CD14-positive monocyte (primary cell): Measurements from ENCODE around the gene UBE2I. TPM values are rescaled to one million over a fixed set of nuclear protein-coding genes. Genes with fewer than 3 reads are reported as not detected.

Source experiments
- DNase-seq, 3 donors: peaks; one replicate each; pipeline ENCODE4 v3.0.0-alpha.2; 2011 to 2022
- H2AFZ ChIP-seq: 2 replicates; pipeline ENCODE4 v1.6.0; 2012; ENCODE audit warnings: mild to moderate bottlenecking, low read depth, low read length, inconsistent platforms; ENCODE audit not compliant: insufficient read depth, poor library complexity, severe bottlenecking
- H3K27ac ChIP-seq, 2 donors: 1 replicate in 1 of 2; 2 replicates in 1 of 2; pipeline ENCODE4 v1.5.1; 2012 to 2013; ENCODE audit warnings: low read length in 2 of 2, control low read depth in 1 of 2, inconsistent platforms in 1 of 2, low read depth in 1 of 2, mild to moderate bottlenecking in 1 of 2
- H3K27me3 ChIP-seq, 2 donors: one replicate each; pipeline versions ENCODE4 v1.6.0 to v1.6.1; 2011 to 2013; ENCODE audit warnings: low read length in 2 of 2; ENCODE audit not compliant: control insufficient read depth in 2 of 2, insufficient read depth in 2 of 2
- H3K36me3 ChIP-seq, 2 donors: replicated peaks in 1 of 2; 1 replicate in 1 of 2; 2 replicates in 1 of 2; pipeline versions ENCODE4 v1.5.1 to v1.6.1; 2012 to 2013; ENCODE audit warnings: low read length in 2 of 2, control low read depth in 1 of 2, inconsistent platforms in 1 of 2, mild to moderate bottlenecking in 1 of 2; ENCODE audit not compliant: insufficient read depth in 2 of 2, control insufficient read depth in 1 of 2
- H3K4me1 ChIP-seq, 2 donors: 1 replicate in 1 of 2; 2 replicates in 1 of 2; pipeline versions ENCODE4 v1.5.1 to v1.6.1; 2012 to 2013; ENCODE audit warnings: low read length in 2 of 2, control low read depth in 1 of 2, inconsistent platforms in 1 of 2, mild to moderate bottlenecking in 1 of 2, moderate library complexity in 1 of 2; ENCODE audit not compliant: insufficient read depth in 2 of 2, control insufficient read depth in 1 of 2
- H3K4me2 ChIP-seq: replicated peaks from 2 replicates; pipeline ENCODE3; 2012; ENCODE audit warnings: low read length, moderate library complexity, mild to moderate bottlenecking; ENCODE audit not compliant: poor library complexity, severe bottlenecking; ENCODE audit errors: extremely low read depth
- H3K4me3 ChIP-seq, 3 experiments: fragments of 200-600 bp in 1 of 3; sonication (generic) in 1 of 3; replicated peaks in 1 of 3; 1 replicate in 2 of 3; 2 replicates in 1 of 3; pipeline ENCODE4 v1.5.1; 2011 to 2013; ENCODE audit warnings: low read length in 3 of 3, mild to moderate bottlenecking in 3 of 3, control low read depth in 2 of 3, low read depth in 2 of 3, inconsistent platforms in 1 of 3, moderate library complexity in 1 of 3
- H3K79me2 ChIP-seq: 2 replicates; pipeline ENCODE4 v1.6.0; 2012; ENCODE audit warnings: mild to moderate bottlenecking, control low read depth, inconsistent platforms, low read length, moderate library complexity; ENCODE audit not compliant: insufficient read depth
- H3K9ac ChIP-seq: 2 replicates; pipeline ENCODE4 v1.6.0; 2017; ENCODE audit warnings: low read length, mild to moderate bottlenecking; ENCODE audit not compliant: insufficient read depth, poor library complexity, severe bottlenecking
- H3K9me3 ChIP-seq, 2 donors: replicated peaks in 1 of 2; 1 replicate in 1 of 2; 2 replicates in 1 of 2; pipeline versions ENCODE4 v1.5.1 to v1.6.1; 2012 to 2013; ENCODE audit warnings: low read length in 2 of 2, control low read depth in 1 of 2; ENCODE audit not compliant: control insufficient read depth in 1 of 2, insufficient read depth in 1 of 2
- H4K20me1 ChIP-seq: 2 replicates; pipeline ENCODE4 v1.6.0; 2012; ENCODE audit warnings: mild to moderate bottlenecking, low read length, control low read depth, moderate library complexity; ENCODE audit not compliant: insufficient read depth
- H3K27ac Mint-ChIP-seq, 7 donors: one replicate each; pipeline ENCODE4 v1.8.0; 2020; ENCODE audit warnings: mild to moderate bottlenecking in 7 of 7, mixed read lengths in 7 of 7, moderate library complexity in 6 of 7, inconsistent platforms in 2 of 7
- H3K27me3 Mint-ChIP-seq, 3 donors: one replicate each; pipeline ENCODE4 v1.8.0; 2021 to 2022; ENCODE audit warnings: low read depth in 3 of 3, mild to moderate bottlenecking in 3 of 3, mixed read lengths in 3 of 3, moderate library complexity in 3 of 3, inconsistent platforms in 1 of 3
- H3K36me3 Mint-ChIP-seq, 2 donors: one replicate each; pipeline ENCODE4 v1.8.0; 2020; ENCODE audit warnings: mixed read lengths in 2 of 2, inconsistent platforms in 1 of 2, mild to moderate bottlenecking in 1 of 2
- H3K4me1 Mint-ChIP-seq: one replicate; pipeline ENCODE4 v1.8.0; 2020; ENCODE audit warnings: mild to moderate bottlenecking, mixed read lengths
- H3K4me3 Mint-ChIP-seq, 2 donors: one replicate each; pipeline ENCODE4 v1.8.0; 2020; ENCODE audit warnings: mild to moderate bottlenecking in 2 of 2, mixed read lengths in 2 of 2, moderate library complexity in 1 of 2
- H3K9me3 Mint-ChIP-seq, 7 donors: one replicate each; pipeline ENCODE4 v1.8.0; 2020 to 2022; ENCODE audit warnings: mixed read lengths in 7 of 7, mild to moderate bottlenecking in 6 of 7, moderate library complexity in 6 of 7, inconsistent platforms in 2 of 7
- WGBS: methylation state at CpG from one replicate; pipeline ENCODE4 v1.1.5; 2013; ENCODE audit warnings: missing lambda C conversion rate; ENCODE audit not compliant: insufficient coverage; 5-methylcytosine and 5-hydroxymethylcytosine counted together
- intact Hi-C, 2 donors: fragments of 100-400 bp; cut with micrococcal nuclease; formaldehyde crosslinking; loops; one replicate each; pipeline versions ENCODE4 v1.15.0 to v1.15.1; 2023
- polyA plus RNA-seq, 3 donors: library from polyadenylated mRNA; depleted of rRNA in 1 of 3; unstranded in 2 of 3; stranded (reverse) in 1 of 3; fragments of 300-500 nt in 2 of 3; fragments of >200 nt in 1 of 3; fragmentation: Illumina TruSeq in 2 of 3; gene quantifications; 1 replicate in 2 of 3; 2 replicates in 1 of 3; pipeline ENCODE4 v1.2.3, GENCODE V29; 2012 to 2021
- TF ChIP-seq, protein P1 (sequence below): fragments of 200-600 bp; IDR thresholded peaks from one replicate; pipeline ENCODE4 v1.8.0; 2022; ENCODE audit warnings: antibody characterized with exemption, mild to moderate bottlenecking

UBE2I gene
- polyA plus RNA-seq, 3 donors, result 76.8 to 112 (median 88.8) TPM

DNA sequence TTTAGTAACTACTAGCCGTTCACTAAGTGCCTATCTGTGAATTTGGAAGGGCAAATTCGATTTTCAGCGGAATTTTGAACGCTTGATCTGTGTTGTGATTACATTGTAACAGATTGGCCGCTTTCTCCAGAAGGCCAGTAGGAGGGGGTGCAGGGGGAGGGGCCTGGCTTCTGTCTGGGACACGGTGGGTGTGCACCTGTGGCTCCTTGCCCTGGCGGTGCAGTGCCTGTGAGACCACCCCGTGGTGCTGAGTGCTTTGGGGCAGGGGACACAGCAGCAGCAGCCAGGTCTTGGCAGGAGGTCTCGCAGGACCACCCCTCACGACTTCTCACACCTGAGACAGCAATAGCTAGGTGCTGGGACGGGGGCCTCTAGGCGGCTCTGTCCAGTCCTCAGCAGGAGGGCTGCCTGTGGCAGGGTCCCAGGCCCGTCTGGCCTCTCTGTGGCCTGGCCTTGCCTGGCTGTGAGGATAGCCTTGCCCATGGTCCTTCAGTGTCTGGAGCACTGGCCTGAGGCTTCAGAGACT is 1.8 kb downstream of the UBE2I start:
- 36% methylated on average over 13 of the region's 13 CpGs for WGBS
- peaks cover 64% of the 10 kb centered on the region for H4K20me1 ChIP-seq
- no peak for DNase-seq
- no peaks in the 10 kb centered on the region for H3K27me3 ChIP-seq
- H3K27ac Mint-ChIP-seq, result peak overlapping the region in 5 of 7 donors; percentile 85 to 95 (median 92)
- intact Hi-C loops, result loop anchor here in 1 of 2 donors (5.0 kb wide), 1 partner anchor 36 kb away; no protein-coding TSS in a partner anchor
- H3K4me3 Mint-ChIP-seq, result peak overlapping the region; percentile 95 to 98
- peaks cover 31% of the 10 kb centered on the region for H3K4me1 Mint-ChIP-seq
- H3K4me1 ChIP-seq, result peaks cover 28 to 29% of the 10 kb centered on the region in 2 donors
- H3K4me3 ChIP-seq, result peak overlapping the region; percentile 79 to 94 (median 87)
- peak overlapping the region; percentile 44 to 81 for H3K27ac ChIP-seq
- peaks cover 64% of the 10 kb centered on the region for H3K79me2 ChIP-seq
- peaks cover 0 to 2% (median 0%) of the 10 kb centered on the region in 7 donors for H3K9me3 Mint-ChIP-seq
- no peaks in the 10 kb centered on the region for H3K9me3 ChIP-seq
- peaks cover 22 to 36% of the 10 kb centered on the region in 2 donors for H3K36me3 Mint-ChIP-seq
- TF ChIP-seq, protein P1, sequence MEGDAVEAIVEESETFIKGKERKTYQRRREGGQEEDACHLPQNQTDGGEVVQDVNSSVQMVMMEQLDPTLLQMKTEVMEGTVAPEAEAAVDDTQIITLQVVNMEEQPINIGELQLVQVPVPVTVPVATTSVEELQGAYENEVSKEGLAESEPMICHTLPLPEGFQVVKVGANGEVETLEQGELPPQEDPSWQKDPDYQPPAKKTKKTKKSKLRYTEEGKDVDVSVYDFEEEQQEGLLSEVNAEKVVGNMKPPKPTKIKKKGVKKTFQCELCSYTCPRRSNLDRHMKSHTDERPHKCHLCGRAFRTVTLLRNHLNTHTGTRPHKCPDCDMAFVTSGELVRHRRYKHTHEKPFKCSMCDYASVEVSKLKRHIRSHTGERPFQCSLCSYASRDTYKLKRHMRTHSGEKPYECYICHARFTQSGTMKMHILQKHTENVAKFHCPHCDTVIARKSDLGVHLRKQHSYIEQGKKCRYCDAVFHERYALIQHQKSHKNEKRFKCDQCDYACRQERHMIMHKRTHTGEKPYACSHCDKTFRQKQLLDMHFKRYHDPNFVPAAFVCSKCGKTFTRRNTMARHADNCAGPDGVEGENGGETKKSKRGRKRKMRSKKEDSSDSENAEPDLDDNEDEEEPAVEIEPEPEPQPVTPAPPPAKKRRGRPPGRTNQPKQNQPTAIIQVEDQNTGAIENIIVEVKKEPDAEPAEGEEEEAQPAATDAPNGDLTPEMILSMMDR, result no peak
- no peaks in the 10 kb centered on the region for H3K27me3 Mint-ChIP-seq
- no peak overlapping the region for H2AFZ ChIP-seq
- H3K36me3 ChIP-seq, result peaks cover 38 to 40% of the 10 kb centered on the region in 2 donors
- H3K9ac ChIP-seq, result peak overlapping the region; percentile 74
- H3K4me2 ChIP-seq, result peak overlapping the region; percentile 86

DNA sequence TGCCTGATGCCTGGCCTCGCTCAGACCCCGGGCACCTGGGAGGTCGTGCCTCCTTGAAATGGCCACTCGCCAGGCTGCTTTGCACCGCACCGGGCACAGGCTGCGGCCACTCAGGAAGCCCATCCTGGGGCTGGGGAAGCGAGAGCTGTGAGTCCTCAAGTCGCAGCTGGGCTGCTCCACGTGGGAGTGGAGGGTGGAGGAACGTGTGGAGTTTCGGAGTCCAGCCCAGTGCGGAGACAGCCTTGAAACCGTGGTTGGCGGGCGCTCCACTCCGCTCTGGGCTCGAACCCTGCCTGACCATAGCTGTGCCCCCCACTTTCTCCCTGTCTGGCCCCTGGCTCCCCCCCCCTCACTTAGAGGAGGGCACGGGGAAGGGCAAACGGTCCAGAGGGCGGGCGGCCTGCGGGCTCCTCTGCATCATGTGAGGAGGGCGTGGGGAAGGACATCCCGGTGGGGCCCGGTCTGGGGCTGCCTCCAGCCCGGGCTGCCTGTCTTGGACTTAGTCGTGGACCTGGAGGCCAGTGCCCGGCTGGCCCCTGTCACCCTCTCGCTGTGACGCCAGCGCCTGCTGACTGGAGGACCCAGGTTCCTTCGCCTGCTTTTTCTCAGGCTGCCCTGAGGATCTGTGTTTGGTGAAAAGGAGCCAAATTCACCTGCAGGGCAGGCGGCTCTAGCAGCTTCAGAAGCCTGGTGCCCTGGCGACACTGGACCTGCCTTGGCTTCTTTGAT is 2.5 kb downstream of the UBE2I start:
- Mint-ChIP-seq H3K36me3 (peaks cover 29 to 42% of the 10 kb centered on the region in 2 donors), H3K4me1 (peaks cover 31% of the 10 kb centered on the region), H3K27me3 (no peaks in the 10 kb centered on the region), H3K27ac (peak overlapping the region in 3 of 7 donors; percentile 43 to 95 (median 52)), H3K9me3 (peaks cover 0 to 2% (median 0%) of the 10 kb centered on the region in 7 donors), H3K4me3 (peak overlapping the region; percentile 95 to 98)
- Histone ChIP-seq H3K9me3 (no peaks in the 10 kb centered on the region), H3K4me1 (peaks cover 28 to 29% of the 10 kb centered on the region in 2 donors), H3K9ac (peak overlapping the region; percentile 74), H3K36me3 (peaks cover 44 to 46% of the 10 kb centered on the region in 2 donors), H3K79me2 (peaks cover 70% of the 10 kb centered on the region), H4K20me1 (peaks cover 71% of the 10 kb centered on the region), H3K27ac (peak overlapping the region; percentile 44 to 81), H2AFZ (no peak overlapping the region), H3K27me3 (no peaks in the 10 kb centered on the region), H3K4me3 (peak overlapping the region in 2 of 3 experiments; percentile 87 to 94), H3K4me2 (peak overlapping the region; percentile 86)
- DNase-seq, result no peak
- intact Hi-C loops, result loop anchor here in 1 of 2 donors (5.0 kb wide), 1 partner anchor 35 kb away; no protein-coding TSS in a partner anchor
- TF ChIP-seq, protein P1, result no peak
- 32% methylated on average over 32 of the region's 35 CpGs for WGBS
